ENCODE data around the gene ETHE1. TPM values are rescaled to one million over a fixed set of nuclear protein-coding genes. Genes with fewer than 3 reads are reported as not detected.
A peak's percentile ranks its signal among the peaks of the same experiment; 100 is the strongest.
"Not testable (repeated sequence)": the region's sequence is repeated elsewhere in the genome, so short reads cannot be mapped to it uniquely, and the experiment has no call there.

ETHE1 gene
- total and polyA plus RNA-seq, 12 donors = 15.9 to 78.7 (median 33.2) TPM

GRCh38 chr19:43525836-43526771, 897 bp downstream of the ETHE1 start:
- peak; percentile 30 to 70 (median 43) for DNase-seq
- H3K36me3 ChIP-seq (replicated peaks in 1 of 2) = no peaks in the 10 kb centered on the region
- peak overlapping the region in 4 of 5 donors; percentile 84 to 94 (median 88) for H3K27ac ChIP-seq
- H3K4me3 ChIP-seq = peak overlapping the region; percentile 58 to 78 (median 70)
- 14 to 28% (median 19%) methylated on average over 8 to 26 of the region's 26 CpGs for WGBS, 4 donors
- intact Hi-C loops (cut with DNase I) = no loop called here
- H3K4me1 ChIP-seq (replicated peaks in 1 of 2) = peaks cover 12 to 34% of the 10 kb centered on the region in 2 donors
- TF ChIP-seq, protein P1, sequence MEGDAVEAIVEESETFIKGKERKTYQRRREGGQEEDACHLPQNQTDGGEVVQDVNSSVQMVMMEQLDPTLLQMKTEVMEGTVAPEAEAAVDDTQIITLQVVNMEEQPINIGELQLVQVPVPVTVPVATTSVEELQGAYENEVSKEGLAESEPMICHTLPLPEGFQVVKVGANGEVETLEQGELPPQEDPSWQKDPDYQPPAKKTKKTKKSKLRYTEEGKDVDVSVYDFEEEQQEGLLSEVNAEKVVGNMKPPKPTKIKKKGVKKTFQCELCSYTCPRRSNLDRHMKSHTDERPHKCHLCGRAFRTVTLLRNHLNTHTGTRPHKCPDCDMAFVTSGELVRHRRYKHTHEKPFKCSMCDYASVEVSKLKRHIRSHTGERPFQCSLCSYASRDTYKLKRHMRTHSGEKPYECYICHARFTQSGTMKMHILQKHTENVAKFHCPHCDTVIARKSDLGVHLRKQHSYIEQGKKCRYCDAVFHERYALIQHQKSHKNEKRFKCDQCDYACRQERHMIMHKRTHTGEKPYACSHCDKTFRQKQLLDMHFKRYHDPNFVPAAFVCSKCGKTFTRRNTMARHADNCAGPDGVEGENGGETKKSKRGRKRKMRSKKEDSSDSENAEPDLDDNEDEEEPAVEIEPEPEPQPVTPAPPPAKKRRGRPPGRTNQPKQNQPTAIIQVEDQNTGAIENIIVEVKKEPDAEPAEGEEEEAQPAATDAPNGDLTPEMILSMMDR (IDR thresholded peaks at IDR 0.05) = no peak
- TF ChIP-seq POLR2A (IDR thresholded peaks at IDR 0.05) = no peak
- no peaks in the 10 kb centered on the region for H3K9me3 ChIP-seq (replicated peaks in 1 of 3)
- H3K27me3 ChIP-seq = no peaks in the 10 kb centered on the region

DNA sequence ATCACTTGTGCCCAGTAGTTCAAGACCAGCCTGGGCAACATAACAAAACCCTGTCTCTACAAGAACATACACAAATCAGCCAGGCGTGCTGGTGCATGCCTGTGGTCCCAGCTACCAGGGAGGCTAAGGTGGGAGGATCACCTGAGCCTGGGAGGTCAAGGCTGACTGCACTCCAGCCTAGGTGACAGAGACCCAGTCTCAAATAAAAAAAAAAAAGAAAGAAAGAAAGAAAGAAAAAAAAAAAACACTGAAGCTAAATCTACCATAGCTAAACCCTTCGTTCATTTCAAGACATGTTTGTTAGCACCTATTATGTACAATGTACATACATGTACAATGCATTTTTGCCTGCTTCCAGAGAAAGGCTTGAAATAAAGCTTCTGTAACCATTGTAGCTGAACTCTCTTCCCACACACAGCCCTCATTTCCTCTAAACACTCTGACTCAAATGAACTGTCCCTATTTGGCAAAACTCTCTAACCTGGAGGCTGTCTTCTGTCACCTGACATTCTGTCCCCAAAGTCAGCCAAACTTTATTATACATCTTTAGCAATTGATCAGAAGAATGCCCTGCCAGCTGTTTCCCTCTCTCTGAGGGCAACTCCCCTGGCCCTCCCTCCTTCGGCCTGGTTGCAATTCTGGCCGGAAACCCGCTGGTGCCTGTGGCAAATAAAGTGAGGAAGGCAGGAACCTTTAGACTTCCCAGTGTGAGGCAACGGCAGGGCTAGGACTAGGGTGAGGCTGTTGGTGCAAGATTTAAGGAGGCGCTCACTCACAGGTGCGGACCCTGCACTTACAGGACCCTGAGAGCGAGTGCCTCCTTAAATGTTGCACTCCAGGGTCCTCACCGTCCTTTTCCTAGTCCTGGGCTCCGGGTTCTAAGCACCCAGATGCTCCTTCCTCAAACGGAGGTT, 1.8 kb downstream of the ETHE1 start:
- H3K36me3 ChIP-seq (replicated peaks in 1 of 2) = no peaks in the 10 kb centered on the region
- H3K9me3 ChIP-seq (replicated peaks in 1 of 3) = no peaks in the 10 kb centered on the region
- 33 to 46% (median 43%) methylated on average over 11 to 12 of the region's 12 CpGs for WGBS, 4 donors
- H3K27ac ChIP-seq = peak overlapping the region in 4 of 5 donors; percentile 49 to 94 (median 88)
- peak overlapping the region in 2 of 4 donors; percentile 7 to 78 for H3K4me3 ChIP-seq
- peaks cover 12 to 34% of the 10 kb centered on the region in 2 donors for H3K4me1 ChIP-seq (replicated peaks in 1 of 2)
- no peaks in the 10 kb centered on the region for H3K27me3 ChIP-seq
- DNase-seq = peak; percentile 40 to 76 (median 63)
- TF ChIP-seq, protein P1 (IDR thresholded peaks at IDR 0.05) = no peak
- peak in 1 of 2 donors; percentile 7 for TF ChIP-seq POLR2A (IDR thresholded peaks at IDR 0.05)
- intact Hi-C loops (cut with DNase I) = no loop called here

- H3K36me3 ChIP-seq (replicated peaks in 1 of 2); H3K27ac ChIP-seq; intact Hi-C loops (cut with DNase I); H3K9me3 ChIP-seq (replicated peaks in 1 of 3); H3K4me3 ChIP-seq; H3K27me3 ChIP-seq: not testable (repeated sequence)
- 90 to 98% (median 98%) methylated on average over 6 to 8 of the region's 8 CpGs for WGBS, 4 donors
- DNase-seq = peak in 1 of 7 donors; percentile 20
- H3K4me1 ChIP-seq (replicated peaks in 1 of 2) = peaks cover 12 to 34% of the 10 kb centered on the region in 2 donors
Observed at GRCh38 chr19:43523696-43524095, 3.3 kb downstream of the ETHE1 start.

DNA sequence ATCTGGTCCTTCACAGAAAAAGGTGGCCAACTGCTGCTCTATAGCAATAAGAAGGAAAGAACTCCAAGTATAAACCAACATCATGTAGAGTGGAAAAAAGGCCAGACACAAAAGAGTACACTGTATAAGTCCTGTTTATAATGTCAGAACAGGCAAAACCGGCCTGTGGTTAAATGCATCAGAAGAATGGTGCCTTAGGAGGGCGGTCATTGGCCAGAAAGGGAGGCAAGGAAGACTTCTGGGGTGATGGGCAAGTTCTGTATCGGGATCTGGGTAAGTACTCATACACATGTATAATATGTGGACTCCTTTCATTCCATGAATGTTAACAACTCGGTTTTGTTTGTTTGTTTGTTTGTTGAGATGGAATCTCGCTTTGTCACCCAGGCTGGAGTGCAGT, 4.1 kb downstream of the ETHE1 start:
- Histone ChIP-seq H3K4me3 (no peak overlapping the region), H3K36me3 (replicated peaks in 1 of 2) (no peaks in the 10 kb centered on the region), H3K4me1 (replicated peaks in 1 of 2) (peaks cover 12 to 29% of the 10 kb centered on the region in 2 donors), H3K27me3 (no peaks in the 10 kb centered on the region), H3K9me3 (replicated peaks in 1 of 3) (no peaks in the 10 kb centered on the region), H3K27ac (no peak overlapping the region)
- DNase-seq = no peak
- no peak for TF ChIP-seq POLR2A (IDR thresholded peaks at IDR 0.05)
- TF ChIP-seq, protein P1 (IDR thresholded peaks at IDR 0.05) = no peak
- intact Hi-C loops (cut with DNase I) = no loop called here
- 82 to 89% (median 87%) methylated on average over 5 of the region's 5 CpGs for WGBS, 4 donors
